ENCODE results near the gene LYSMD4.
A peak's percentile ranks its signal among the peaks of the same experiment; 100 is the strongest.

The LYSMD4 gene

DNA sequence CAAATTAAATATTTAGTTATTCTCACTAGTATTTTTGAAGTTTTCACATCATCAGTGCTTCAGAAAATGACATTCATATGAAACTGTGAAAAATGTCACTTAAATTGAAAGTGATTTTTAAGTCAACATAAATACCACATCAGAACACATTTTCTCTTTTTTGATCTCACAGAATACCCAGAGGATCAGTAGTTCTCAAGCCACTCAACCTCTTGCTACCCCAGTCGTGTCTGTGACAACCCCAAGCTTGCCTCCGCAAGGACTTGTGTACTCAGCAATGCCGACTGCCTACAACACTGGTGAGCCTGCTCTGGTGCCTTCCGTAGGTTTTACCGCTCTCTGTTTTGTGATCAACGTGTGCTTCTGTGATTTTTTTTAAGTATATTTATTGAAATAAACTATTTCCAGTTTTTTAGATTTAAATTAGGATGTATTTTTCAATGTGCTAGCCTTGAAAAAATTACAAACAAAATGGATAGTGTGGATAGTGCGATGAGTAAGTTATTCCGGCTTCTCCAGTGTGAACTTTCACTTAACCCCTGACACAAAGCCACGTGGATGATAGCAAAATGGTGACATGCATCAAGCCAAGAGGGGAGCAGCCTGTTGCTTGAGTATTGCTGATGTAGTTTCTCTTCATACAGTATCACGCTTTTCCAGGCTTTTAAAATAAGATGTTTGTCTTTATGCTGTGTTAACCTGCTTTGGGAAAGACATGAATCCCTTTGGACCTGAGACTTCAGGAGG is 26.5 kb downstream of the LYSMD4 start:
- no peak for DNase-seq (ENCODE audit: low read depth in 2 of 2)

DNA sequence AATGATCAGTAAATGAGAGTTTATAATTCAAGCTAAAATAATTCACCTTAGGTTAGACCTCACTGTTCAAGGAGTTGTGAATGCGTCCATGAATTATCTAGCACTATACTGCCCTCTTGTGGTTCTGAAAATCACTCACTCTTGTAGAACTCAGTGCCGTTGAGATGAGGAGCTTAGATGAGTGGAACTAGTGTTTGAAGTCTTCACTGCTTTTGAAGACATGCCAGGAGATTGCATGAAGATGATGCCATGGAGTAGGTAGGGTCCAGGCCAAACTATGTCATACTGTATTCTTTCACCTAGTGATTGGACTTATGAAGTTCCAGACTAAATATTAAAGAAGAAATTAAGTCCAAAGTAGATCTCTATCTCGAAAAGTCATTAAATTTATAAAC is 28.8 kb downstream of the LYSMD4 start:
- DNase-seq (ENCODE audit: low read depth in 2 of 2), result peak in 1 of 2 donors; percentile 33

DNA sequence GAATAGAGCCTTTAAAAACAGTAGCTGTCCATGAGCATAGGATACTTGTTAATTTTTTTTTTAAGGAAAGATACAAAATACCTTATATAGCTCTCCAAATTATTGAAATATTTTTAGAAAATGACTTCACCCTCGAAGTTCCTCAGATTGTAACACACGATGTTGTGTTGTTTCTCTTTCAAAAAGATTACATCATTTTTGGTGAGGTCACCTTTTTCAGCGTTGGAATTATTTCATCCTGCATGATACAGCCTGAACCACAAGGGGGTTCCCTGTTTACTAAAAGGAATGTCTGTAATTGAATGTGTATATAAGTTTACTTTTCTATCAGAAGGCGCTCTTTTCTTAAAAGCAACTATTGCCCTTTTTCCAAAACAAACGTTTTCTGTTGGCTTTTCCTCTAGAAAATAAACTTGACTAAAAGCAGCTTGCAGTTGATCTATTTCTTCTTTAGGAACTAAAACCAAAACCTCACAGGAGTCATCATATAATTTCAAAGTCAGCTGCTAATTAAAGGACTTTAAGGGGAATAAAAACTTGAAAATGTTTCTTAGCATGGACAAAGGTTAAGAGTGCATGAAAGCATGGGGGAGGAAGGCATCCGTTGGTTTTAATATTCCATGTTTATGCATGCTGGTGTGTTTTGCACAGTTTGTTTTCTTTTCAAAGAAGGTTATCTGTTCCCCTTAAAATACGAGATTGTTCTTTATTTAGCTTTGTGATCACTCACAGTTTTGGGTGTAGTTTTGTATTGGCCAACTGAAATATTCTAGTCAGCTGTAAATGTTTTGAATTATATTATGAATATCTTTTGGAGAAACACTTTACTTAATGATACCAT is 29.4 kb downstream of the LYSMD4 start:
- DNase-seq (ENCODE audit: low read depth in 2 of 2), result no peak

DNA sequence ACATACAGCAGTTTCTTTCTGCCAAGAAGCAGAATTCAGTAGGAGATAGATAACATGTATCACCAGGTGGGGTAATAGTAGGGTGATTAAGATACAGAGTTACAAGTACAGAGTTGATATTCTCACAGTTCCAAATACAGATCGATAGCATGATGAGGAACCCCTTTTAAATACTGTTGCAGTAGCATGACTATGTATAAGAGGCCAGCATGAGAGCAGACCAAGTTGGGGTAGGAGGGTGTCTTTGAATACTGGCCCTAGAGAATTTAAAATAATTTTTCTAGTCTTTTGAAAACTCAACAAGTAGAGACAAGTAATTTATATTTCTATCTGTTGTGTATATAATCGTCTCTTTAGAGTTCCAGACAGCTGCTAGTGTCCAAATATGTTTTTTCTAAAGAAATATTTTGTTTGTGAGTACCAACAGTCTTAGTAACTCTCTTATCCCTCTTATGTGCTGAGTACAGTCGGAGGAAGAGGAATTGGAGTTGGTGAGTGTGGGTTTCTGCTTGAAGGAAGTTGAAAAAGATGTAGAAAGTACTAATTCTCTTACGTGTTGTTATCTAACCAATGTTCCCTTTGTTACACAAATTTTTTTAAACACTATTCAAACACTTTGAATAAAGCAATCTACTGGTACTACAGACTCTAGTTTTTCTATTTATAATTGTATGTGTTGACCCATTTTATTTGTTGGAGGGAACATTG is 30.2 kb downstream of the LYSMD4 start:
- no peak for DNase-seq (ENCODE audit: low read depth in 2 of 2)

DNA sequence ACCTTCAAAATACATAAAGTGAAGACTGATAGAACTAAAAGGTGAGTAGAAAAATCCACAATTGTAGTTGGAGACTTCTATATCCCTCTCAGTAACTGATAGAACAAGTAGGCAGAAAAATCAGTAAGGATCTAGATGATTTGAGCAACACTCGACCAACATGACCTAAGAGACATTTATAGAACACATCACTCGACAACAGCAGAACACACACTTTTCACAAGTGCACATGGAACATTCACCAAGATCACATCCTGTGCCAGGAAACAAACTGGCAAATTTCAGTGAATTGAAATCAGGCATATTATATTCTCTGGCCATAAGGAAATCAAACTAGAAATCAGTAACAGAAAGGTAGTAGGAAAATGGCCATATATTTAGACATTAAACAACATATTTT is 37.1 kb downstream of the LYSMD4 start:
- DNase-seq (ENCODE audit: low read depth in 2 of 2), result no peak

DNA sequence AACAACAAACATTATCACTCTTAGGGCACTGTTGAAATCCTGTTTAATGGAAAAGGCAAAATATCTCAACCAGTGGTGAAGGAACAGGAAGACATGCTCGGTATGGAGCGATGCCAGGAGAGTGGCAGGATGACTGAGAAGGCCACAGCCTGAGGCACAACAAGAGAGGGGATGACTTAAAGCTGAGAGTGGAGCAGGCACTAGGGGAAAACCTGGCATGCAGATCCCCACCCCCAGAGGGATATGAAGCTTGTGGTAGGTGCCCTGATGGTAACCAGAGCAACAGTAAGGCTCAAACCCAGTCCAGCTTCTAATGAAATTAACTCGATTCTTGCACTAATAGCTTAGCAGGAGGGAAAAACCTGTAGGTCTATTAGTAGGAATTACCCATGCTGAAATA is 40.4 kb downstream of the LYSMD4 start:
- DNase-seq (ENCODE audit: low read depth in 2 of 2), result no peak

DNA sequence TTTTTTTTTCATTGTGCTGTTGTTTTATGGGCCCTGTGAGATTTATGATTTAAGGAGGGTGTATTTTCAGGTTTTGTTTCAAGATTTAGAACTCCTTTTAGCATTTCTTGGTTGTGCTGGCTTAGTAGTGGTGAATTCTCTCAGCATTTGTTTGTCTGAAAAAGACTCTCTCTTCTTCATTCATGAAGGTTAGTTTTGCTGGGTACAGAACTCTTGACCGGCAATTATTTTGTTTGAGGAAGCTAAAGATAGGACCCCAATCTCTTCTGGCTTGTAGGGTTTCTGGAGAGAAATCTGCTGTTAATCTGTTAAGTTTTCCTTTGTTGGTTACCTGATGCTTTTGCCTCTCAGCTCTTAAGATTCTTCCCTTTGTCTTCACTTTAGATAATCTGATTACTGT is 46.9 kb downstream of the LYSMD4 start:
- DNase-seq (ENCODE audit: low read depth in 2 of 2), result no peak

DNA sequence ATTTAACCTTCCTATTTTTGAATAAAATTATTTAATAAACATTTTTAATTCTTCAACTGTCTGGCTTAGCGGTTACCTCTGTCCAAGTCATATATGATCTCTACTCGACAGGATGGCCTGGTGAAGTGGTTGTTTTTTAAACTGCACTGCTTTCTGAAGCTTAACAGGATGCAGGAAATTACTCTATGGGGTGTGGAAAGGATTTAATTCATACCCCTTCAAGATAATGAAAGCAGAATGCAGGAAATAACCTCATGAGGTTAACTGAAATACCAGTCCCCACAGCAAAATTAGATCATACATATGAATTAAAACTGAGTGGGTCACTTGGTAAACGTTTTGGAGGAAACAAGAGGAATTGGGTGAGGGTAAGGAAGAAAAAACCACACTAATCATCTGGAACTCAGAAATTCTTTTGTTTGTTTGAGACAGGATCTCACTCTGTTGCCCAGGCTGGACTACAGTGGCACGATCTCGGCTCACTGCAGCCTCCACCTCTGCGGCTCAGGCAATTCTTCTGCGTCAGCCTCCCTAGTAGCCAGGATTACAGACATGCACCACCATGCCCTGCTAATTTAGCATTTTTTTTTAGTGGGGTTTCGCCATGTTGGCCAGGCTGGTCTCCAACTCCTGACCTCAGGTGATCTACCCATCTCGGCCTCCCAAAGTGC is 50.1 kb downstream of the LYSMD4 start:
- no peak for DNase-seq (ENCODE audit: low read depth in 2 of 2)

DNA sequence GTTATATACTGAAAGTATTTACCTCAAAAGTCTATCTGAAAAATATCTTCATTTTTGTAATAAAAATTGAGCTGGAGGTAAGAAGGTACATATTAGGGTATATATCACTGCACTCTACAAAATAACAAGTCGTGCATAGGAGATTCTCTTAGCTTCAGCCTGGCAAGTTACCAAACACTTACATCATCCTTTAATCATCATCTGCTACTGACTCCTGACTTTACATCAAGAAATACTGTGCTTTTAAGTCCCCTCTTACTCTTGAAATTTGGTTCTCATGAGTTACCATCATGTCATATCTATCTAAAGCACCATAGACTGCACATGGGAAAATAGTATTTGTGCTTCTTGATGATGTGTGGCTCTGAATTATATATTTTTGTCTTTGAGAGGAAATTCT is 50.8 kb downstream of the LYSMD4 start:
- DNase-seq (ENCODE audit: low read depth in 2 of 2), result no peak

DNA sequence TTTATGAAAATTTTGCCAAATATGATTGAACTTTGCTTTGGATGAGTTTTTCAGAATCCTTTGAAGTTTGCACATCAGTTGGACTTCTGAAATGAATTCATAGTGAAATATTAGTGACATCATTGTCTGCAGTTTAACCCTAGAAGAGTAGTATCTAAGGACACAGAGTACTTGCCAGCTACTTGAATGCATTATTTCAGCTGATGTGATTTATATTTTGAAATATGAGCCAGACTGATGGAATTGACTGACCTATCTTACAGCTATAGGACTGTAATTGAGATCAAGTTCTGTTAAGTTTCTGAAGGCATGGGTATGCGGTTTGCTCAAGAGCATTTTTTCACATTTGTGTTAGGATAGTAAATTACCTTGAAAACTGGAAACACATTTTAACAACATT is 51.2 kb downstream of the LYSMD4 start:
- DNase-seq (ENCODE audit: low read depth in 2 of 2), result no peak

DNA sequence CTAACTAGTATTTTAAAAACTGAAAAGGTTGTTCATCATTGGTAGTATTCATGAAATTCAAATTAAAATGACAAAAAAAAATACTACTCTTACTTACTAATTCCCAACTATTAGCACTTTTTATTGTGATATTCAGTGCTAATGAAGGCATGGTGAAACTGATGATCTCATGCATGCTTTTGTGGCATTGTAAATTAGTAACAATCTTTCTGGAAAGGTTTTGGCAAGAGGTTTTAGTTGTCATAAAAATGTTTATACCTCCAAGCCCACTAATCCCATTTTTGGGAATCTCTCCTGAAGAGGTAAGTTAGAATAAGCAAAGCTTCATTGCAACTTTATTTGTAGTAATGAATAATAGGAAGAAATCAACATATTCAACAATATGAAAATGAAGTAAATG is 53.0 kb downstream of the LYSMD4 start:
- DNase-seq (ENCODE audit: low read depth in 2 of 2), result no peak

DNA sequence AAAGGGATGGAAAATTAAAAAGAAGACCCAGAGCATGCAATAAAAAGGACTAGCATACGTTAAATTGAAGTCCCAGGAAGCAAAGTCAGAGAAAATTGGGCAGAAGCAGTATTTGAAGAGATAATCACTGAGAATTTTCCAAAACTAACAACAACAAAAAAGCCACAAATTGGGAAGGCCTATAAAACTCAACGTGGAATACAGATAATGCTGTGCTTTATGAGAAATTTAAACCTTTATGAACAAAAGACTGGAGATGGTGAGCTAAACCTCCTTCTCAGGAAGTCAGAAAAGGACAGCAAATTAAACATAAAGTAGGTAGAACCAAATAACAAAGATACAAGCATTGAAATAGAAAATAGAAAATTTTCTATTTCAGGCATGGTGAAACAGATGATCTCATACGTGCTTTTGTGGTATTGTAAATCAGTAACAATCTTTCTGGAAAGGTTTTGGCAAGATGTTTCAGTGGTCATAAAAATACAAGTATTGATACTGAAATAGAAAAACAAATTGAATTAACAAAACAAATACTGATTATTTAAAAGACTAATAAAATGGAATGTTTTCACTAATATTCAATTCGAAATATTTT is 55.6 kb downstream of the LYSMD4 start:
- DNase-seq (ENCODE audit: low read depth in 2 of 2), result no peak

Data from stimulated activated CD4-positive, alpha-beta T cell treated with anti-CD3 and anti-CD28 coated beads, Interleukin-1b, Interleukin-23, amount 100 ng/mL, for 4 hours (primary cell).